Measurements from ENCODE around the gene DPEP1.

- TF ChIP-seq PKNOX1 (IDR thresholded peaks at IDR 0.05): no peak
- TF ChIP-seq HDGF (IDR thresholded peaks at IDR 0.05; ENCODE audit: borderline replicate concordance): no peak
- no peak for TF ChIP-seq FOXA1 (IDR thresholded peaks at IDR 0.05)
- TF ChIP-seq SP1 (IDR thresholded peaks at IDR 0.05): no peak
- TF ChIP-seq LEF1 (IDR thresholded peaks at IDR 0.05; ENCODE audit: borderline replicate concordance): no peak
- no peak for TF ChIP-seq NFRKB (IDR thresholded peaks at IDR 0.05)
- no peak for TF ChIP-seq ELF4 (IDR thresholded peaks at IDR 0.05)
- TF ChIP-seq FOXM1 (IDR thresholded peaks at IDR 0.05; ENCODE audit: borderline replicate concordance): no peak
- no peak for TF ChIP-seq ZNF384 (IDR thresholded peaks at IDR 0.05)
- no peak for TF ChIP-seq ARNT (IDR thresholded peaks at IDR 0.05)
- no peak for TF ChIP-seq SUZ12 (IDR thresholded peaks at IDR 0.05)
These were observed 29.1 kb downstream of the DPEP1 start for GRCh38 chr16:89642574-89642973.
